ENCODE results near the gene TBCCD1. TPM values are rescaled to one million over a fixed set of nuclear protein-coding genes. Genes with fewer than 3 reads are reported as not detected.

Gene TBCCD1
- total RNA-seq, 4 donors from 2014 or later, result 9.7 to 17.7 (median 14.6) TPM

DNA sequence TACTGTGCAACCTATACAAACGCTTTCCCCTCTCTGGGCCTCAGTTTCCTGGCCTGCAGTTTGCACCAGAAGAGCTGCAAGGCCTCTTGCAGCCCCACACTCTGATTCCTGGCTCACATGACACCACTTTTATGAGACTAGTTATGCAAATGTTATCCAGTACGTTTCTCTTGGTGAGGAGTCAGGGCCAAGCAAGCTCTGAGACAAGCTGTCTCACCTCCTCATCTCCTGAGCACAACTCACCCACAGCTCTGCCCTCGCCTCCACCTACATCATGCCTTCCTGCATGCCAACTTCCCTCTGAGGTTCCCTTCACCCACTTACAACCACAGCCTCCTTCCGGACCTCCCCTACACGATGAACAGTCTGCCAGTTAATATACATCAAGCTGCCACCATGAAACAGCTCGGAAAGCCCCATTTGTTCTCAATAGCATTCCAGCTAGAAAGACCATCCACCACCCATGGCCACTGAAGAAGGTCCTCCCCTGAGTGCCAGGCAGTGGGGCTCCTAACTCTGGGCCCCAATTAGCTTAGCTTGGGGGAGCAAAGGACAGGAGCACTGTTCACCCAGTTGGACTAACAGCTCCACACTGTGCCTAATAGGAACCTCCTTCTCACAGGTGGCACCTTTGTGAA lies 48.0 kb downstream of the TBCCD1 start:
- 54 to 59% methylated on average over 6 of the region's 6 CpGs for WGBS, 2 donors
- intact Hi-C loops (cut with DNase I; ENCODE audit: low total_unique reads), result no loop called here
- H3K4me3 ChIP-seq (ENCODE audit: low read depth, poor library complexity, severe bottlenecking), result no peak overlapping the region
- no peak for DNase-seq (ENCODE audit: low spot score in 2 of 2)
- TF ChIP-seq, protein P1, sequence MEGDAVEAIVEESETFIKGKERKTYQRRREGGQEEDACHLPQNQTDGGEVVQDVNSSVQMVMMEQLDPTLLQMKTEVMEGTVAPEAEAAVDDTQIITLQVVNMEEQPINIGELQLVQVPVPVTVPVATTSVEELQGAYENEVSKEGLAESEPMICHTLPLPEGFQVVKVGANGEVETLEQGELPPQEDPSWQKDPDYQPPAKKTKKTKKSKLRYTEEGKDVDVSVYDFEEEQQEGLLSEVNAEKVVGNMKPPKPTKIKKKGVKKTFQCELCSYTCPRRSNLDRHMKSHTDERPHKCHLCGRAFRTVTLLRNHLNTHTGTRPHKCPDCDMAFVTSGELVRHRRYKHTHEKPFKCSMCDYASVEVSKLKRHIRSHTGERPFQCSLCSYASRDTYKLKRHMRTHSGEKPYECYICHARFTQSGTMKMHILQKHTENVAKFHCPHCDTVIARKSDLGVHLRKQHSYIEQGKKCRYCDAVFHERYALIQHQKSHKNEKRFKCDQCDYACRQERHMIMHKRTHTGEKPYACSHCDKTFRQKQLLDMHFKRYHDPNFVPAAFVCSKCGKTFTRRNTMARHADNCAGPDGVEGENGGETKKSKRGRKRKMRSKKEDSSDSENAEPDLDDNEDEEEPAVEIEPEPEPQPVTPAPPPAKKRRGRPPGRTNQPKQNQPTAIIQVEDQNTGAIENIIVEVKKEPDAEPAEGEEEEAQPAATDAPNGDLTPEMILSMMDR (IDR thresholded peaks at IDR 0.05), result no peak
- no peak for TF ChIP-seq POLR2A (IDR thresholded peaks at IDR 0.05)

GRCh38 chr3:186517218-186517617 lies 49.9 kb downstream of the TBCCD1 start:
- intact Hi-C loops (cut with DNase I; ENCODE audit: low total_unique reads), result no loop called here
- no peak overlapping the region for H3K4me3 ChIP-seq (ENCODE audit: low read depth, poor library complexity, severe bottlenecking)
- TF ChIP-seq POLR2A (IDR thresholded peaks at IDR 0.05), result no peak
- TF ChIP-seq, protein P1 (IDR thresholded peaks at IDR 0.05), result no peak
- 61 to 68% methylated on average over 4 of the region's 4 CpGs for WGBS, 2 donors
- no peak for DNase-seq (ENCODE audit: low spot score in 2 of 2)

DNA sequence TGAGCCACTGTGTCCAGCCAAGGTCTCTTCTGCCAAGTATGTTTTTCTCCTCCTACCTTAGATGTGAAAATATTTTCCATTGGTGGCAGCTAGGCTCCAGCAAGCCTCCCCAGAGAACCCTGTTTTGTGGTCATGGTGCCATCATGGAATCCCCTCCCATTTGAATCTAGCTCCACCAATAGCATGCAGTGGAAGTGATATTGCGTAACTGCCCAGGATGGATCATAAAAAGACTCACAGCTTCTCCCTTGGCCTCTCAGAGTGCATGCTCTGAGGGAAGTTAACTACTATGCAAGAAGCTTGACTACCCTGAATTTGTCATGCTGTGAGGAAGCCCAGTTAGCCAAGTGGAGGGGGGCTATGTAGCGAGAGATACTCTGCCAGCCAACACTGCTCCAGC lies 50.5 kb downstream of the TBCCD1 start:
- no peak overlapping the region for H3K4me3 ChIP-seq (ENCODE audit: low read depth, poor library complexity, severe bottlenecking)
- no peak for DNase-seq (ENCODE audit: low spot score in 2 of 2)
- WGBS, 2 donors, result 95 to 96% methylated on average over 2 of the region's 2 CpGs
- TF ChIP-seq, protein P1 (IDR thresholded peaks at IDR 0.05), result no peak
- TF ChIP-seq POLR2A (IDR thresholded peaks at IDR 0.05), result no peak
- intact Hi-C loops (cut with DNase I; ENCODE audit: low total_unique reads), result no loop called here

GRCh38 chr3:186515125-186515524 lies 52.0 kb downstream of the TBCCD1 start:
- 61 to 74% methylated on average over 4 of the region's 4 CpGs for WGBS, 2 donors
- DNase-seq (ENCODE audit: low spot score in 2 of 2), result no peak
- no peak overlapping the region for H3K4me3 ChIP-seq (ENCODE audit: low read depth, poor library complexity, severe bottlenecking)
- intact Hi-C loops (cut with DNase I; ENCODE audit: low total_unique reads), result no loop called here
- TF ChIP-seq, protein P1 (IDR thresholded peaks at IDR 0.05), result no peak
- TF ChIP-seq POLR2A (IDR thresholded peaks at IDR 0.05), result no peak

GRCh38 chr3:186514296-186515002 lies 52.7 kb downstream of the TBCCD1 start:
- TF ChIP-seq, protein P1 (IDR thresholded peaks at IDR 0.05), result no peak
- no peak for TF ChIP-seq POLR2A (IDR thresholded peaks at IDR 0.05)
- WGBS, 2 donors, result 78 to 79% methylated on average over 3 of the region's 3 CpGs
- H3K4me3 ChIP-seq (ENCODE audit: low read depth, poor library complexity, severe bottlenecking), result no peak overlapping the region
- intact Hi-C loops (cut with DNase I; ENCODE audit: low total_unique reads), result no loop called here
- DNase-seq (ENCODE audit: low spot score in 2 of 2), result no peak

Measured in lower leg skin (tissue), 4 donors.